ENCODE measurements around the gene ATG2B. TPM values are rescaled to one million over a fixed set of nuclear protein-coding genes. Genes with fewer than 3 reads are reported as not detected.

The ATG2B gene
- total RNA-seq, 1 experiment from 2014 or later: 11.6 TPM

GRCh38 chr14:96299441-96299840, 63.7 kb downstream of the ATG2B start:
- ChIA-PET CTCF (no interaction called here), POLR2A (ENCODE audit: unreplicated experiment) (no interaction called here)
- no peak for ATAC-seq
- TF ChIP-seq EZH2phosphoT487 (IDR thresholded peaks at IDR 0.05; ENCODE audit: borderline replicate concordance, low read length) (no peak), EZH2 (IDR thresholded peaks at IDR 0.05; ENCODE audit: low read length, unreplicated experiment) (no peak), CTCF (conservative IDR thresholded peaks at IDR 0.05; ENCODE audit: low read depth, low read length) (no peak)
- no peaks in the 10 kb centered on the region for H3K79me2 ChIP-seq (ENCODE audit: low read length)
- no peaks in the 10 kb centered on the region for H3K36me3 ChIP-seq (ENCODE audit: low read depth, low read length)
- H2AFZ ChIP-seq (ENCODE audit: low read length): no peak overlapping the region
- BruUV-seq (replicated peaks): no TSS peak
- no peaks in the 10 kb centered on the region for H4K20me1 ChIP-seq (ENCODE audit: low read length)
- no peaks in the 10 kb centered on the region for H3K9me3 ChIP-seq (ENCODE audit: low read length)
- no peaks in the 10 kb centered on the region for H3K4me1 ChIP-seq (ENCODE audit: insufficient read depth, low read length)
- no peaks in the 10 kb centered on the region for H3K9me2 ChIP-seq (replicated peaks; ENCODE audit: low read length)
- no peaks in the 10 kb centered on the region for H3F3A ChIP-seq (ENCODE audit: low read length, unreplicated experiment)
- H3K27me3 ChIP-seq (ENCODE audit: low read length): no peaks in the 10 kb centered on the region
- H3K27ac ChIP-seq (ENCODE audit: low read length): no peak overlapping the region
- H3K9ac ChIP-seq (ENCODE audit: low read length): no peak overlapping the region
- DNase-seq: no peak
- H3K4me2 ChIP-seq (ENCODE audit: low read length): no peak overlapping the region
- H3K4me3 ChIP-seq (ENCODE audit: low read length): no peak overlapping the region
- intact Hi-C loops (cut with micrococcal nuclease): no loop called here

GRCh38 chr14:96297997-96298515, 65.1 kb downstream of the ATG2B start:
- no peak for ATAC-seq
- intact Hi-C loops (cut with micrococcal nuclease): loop anchor here (1.0 kb wide), 1 partner anchor 126 kb away; no protein-coding TSS in a partner anchor
- H4K20me1 ChIP-seq (ENCODE audit: low read length): no peaks in the 10 kb centered on the region
- TF ChIP-seq EZH2 (IDR thresholded peaks at IDR 0.05; ENCODE audit: low read length, unreplicated experiment) (no peak), CTCF (conservative IDR thresholded peaks at IDR 0.05; ENCODE audit: low read depth, low read length) (no peak), EZH2phosphoT487 (IDR thresholded peaks at IDR 0.05; ENCODE audit: borderline replicate concordance, low read length) (no peak)
- H2AFZ ChIP-seq (ENCODE audit: low read length): no peak overlapping the region
- BruUV-seq (replicated peaks): no TSS peak
- ChIA-PET POLR2A (ENCODE audit: unreplicated experiment) (no interaction called here), CTCF (no interaction called here)
- no peaks in the 10 kb centered on the region for H3K9me2 ChIP-seq (replicated peaks; ENCODE audit: low read length)
- H3K36me3 ChIP-seq (ENCODE audit: low read depth, low read length): no peaks in the 10 kb centered on the region
- no peak overlapping the region for H3K9ac ChIP-seq (ENCODE audit: low read length)
- no peak overlapping the region for H3K4me2 ChIP-seq (ENCODE audit: low read length)
- no peaks in the 10 kb centered on the region for H3K27me3 ChIP-seq (ENCODE audit: low read length)
- no peak for DNase-seq
- no peaks in the 10 kb centered on the region for H3K79me2 ChIP-seq (ENCODE audit: low read length)
- no peak overlapping the region for H3K4me3 ChIP-seq (ENCODE audit: low read length)
- no peaks in the 10 kb centered on the region for H3K4me1 ChIP-seq (ENCODE audit: insufficient read depth, low read length)
- no peaks in the 10 kb centered on the region for H3F3A ChIP-seq (ENCODE audit: low read length, unreplicated experiment)
- H3K27ac ChIP-seq (ENCODE audit: low read length): no peak overlapping the region
- no peaks in the 10 kb centered on the region for H3K9me3 ChIP-seq (ENCODE audit: low read length)

- ATAC-seq: peak; percentile 63; the same call in 1 of the 2 replicates
- Histone ChIP-seq H3K4me3 (ENCODE audit: low read length) (no peak overlapping the region), H3K79me2 (ENCODE audit: low read length) (no peaks in the 10 kb centered on the region), H3K36me3 (ENCODE audit: low read depth, low read length) (no peaks in the 10 kb centered on the region), H3K27me3 (ENCODE audit: low read length) (no peaks in the 10 kb centered on the region), H3K4me2 (ENCODE audit: low read length) (no peak overlapping the region), H3K4me1 (ENCODE audit: insufficient read depth, low read length) (no peaks in the 10 kb centered on the region), H3K9me3 (ENCODE audit: low read length) (no peaks in the 10 kb centered on the region), H3K9me2 (replicated peaks; ENCODE audit: low read length) (no peaks in the 10 kb centered on the region), H4K20me1 (ENCODE audit: low read length) (no peaks in the 10 kb centered on the region), H2AFZ (ENCODE audit: low read length) (no peak overlapping the region), H3K9ac (ENCODE audit: low read length) (no peak overlapping the region), H3K27ac (ENCODE audit: low read length) (no peak overlapping the region), H3F3A (ENCODE audit: low read length, unreplicated experiment) (no peaks in the 10 kb centered on the region)
- BruUV-seq (replicated peaks): no TSS peak
- peak; percentile 40 for DNase-seq
- ChIA-PET POLR2A (ENCODE audit: unreplicated experiment) (no interaction called here), CTCF (no interaction called here)
- intact Hi-C loops (cut with micrococcal nuclease): loop anchor here (1.0 kb wide), 1 partner anchor 127 kb away; no protein-coding TSS in a partner anchor
- peak; percentile 51 for TF ChIP-seq CTCF (conservative IDR thresholded peaks at IDR 0.05; ENCODE audit: low read depth, low read length)
- no peak for TF ChIP-seq EZH2 (IDR thresholded peaks at IDR 0.05; ENCODE audit: low read length, unreplicated experiment)
- TF ChIP-seq EZH2phosphoT487 (IDR thresholded peaks at IDR 0.05; ENCODE audit: borderline replicate concordance, low read length): no peak
Observed at GRCh38 chr14:96297000-96297399, 66.1 kb downstream of the ATG2B start.
